GM21737 (cell line): ENCODE measurements around the gene ZNF783.
"Not testable (repeated sequence)": the region's sequence is repeated elsewhere in the genome, so short reads cannot be mapped to it uniquely, and the experiment has no call there.

Experiments
- ATAC-seq: cut with Tn5 transposase; IDR thresholded peaks from one replicate; pipeline ENCODE4 v1.9.1; 2021; ENCODE audit warnings: mild to moderate bottlenecking, moderate library complexity; ENCODE audit not compliant: unreplicated experiment

Gene ZNF783

GRCh38 chr7:149261829-149262617 lies at the start of gene ZNF783:
TSS of gene ZNF783 (plus strand) at chr7:149262196. CDS start at chr7:149262334, 138 bp downstream.
- peak; percentile 89 for ATAC-seq

GRCh38 chr7:149214020-149214720 lies 47.8 kb upstream of the ZNF783 start:
- ATAC-seq = no peak

GRCh38 chr7:149216402-149216801 lies 45.6 kb upstream of the ZNF783 start:
- ATAC-seq = no peak

- no peak for ATAC-seq
These were observed 44.4 kb upstream of the ZNF783 start for GRCh38 chr7:149217570-149217969.

- ATAC-seq = no peak
These were observed 43.3 kb upstream of the ZNF783 start for GRCh38 chr7:149218469-149219420.

GRCh38 chr7:149220534-149220933 lies 41.5 kb upstream of the ZNF783 start:
- ATAC-seq = no peak

GRCh38 chr7:149223176-149223575 lies 38.8 kb upstream of the ZNF783 start:
- no peak for ATAC-seq

- no peak for ATAC-seq
These were observed 38.2 kb upstream of the ZNF783 start for GRCh38 chr7:149223761-149224160.

- ATAC-seq = no peak
These were observed 37.6 kb upstream of the ZNF783 start for GRCh38 chr7:149224352-149224751.

- no peak for ATAC-seq
These were observed 36.9 kb upstream of the ZNF783 start for GRCh38 chr7:149225106-149225505.

GRCh38 chr7:149225656-149226055 lies 36.3 kb upstream of the ZNF783 start:
- no peak for ATAC-seq

- ATAC-seq = not testable (repeated sequence)
These were observed 35.6 kb upstream of the ZNF783 start for GRCh38 chr7:149226366-149226765.

- no peak for ATAC-seq
These were observed 35.0 kb upstream of the ZNF783 start for GRCh38 chr7:149226840-149227494.

GRCh38 chr7:149228831-149229471 lies 33.0 kb upstream of the ZNF783 start:
- no peak for ATAC-seq

- no peak for ATAC-seq
These were observed 32.5 kb upstream of the ZNF783 start for GRCh38 chr7:149229526-149229925.

- ATAC-seq = no peak
These were observed 29.6 kb upstream of the ZNF783 start for GRCh38 chr7:149232362-149232761.

- not testable (repeated sequence) for ATAC-seq
These were observed 28.3 kb upstream of the ZNF783 start for GRCh38 chr7:149233655-149234204.

GRCh38 chr7:149237502-149237901 lies 24.5 kb upstream of the ZNF783 start:
- ATAC-seq = no peak

- ATAC-seq = no peak
These were observed 23.9 kb upstream of the ZNF783 start for GRCh38 chr7:149238051-149238450.
